Activated CD8-positive, alpha-beta memory T cell treated with anti-CD3 and anti-CD28 coated beads for 48 hours (primary cell): Measurements from ENCODE around the gene CEP57L1.
"Not testable (repeated sequence)": the region's sequence is repeated elsewhere in the genome, so short reads cannot be mapped to it uniquely, and the experiment has no call there.

Experiments used
- DNase-seq, 3 experiments: peaks; one replicate each; pipeline ENCODE4 v3.0.0-alpha.2; 2020; ENCODE audit warnings: low read depth in 2 of 3, low spot score in 2 of 3

CEP57L1 gene

GRCh38 chr6:109073344-109074132, 21.8 kb upstream of the CEP57L1 start:
- no peak for DNase-seq

GRCh38 chr6:109074133-109074415, 21.2 kb upstream of the CEP57L1 start:
- no peak for DNase-seq

- no peak for DNase-seq
These were observed 19.4 kb upstream of the CEP57L1 start for GRCh38 chr6:109075934-109076333.

GRCh38 chr6:109076377-109076776, 18.9 kb upstream of the CEP57L1 start:
- DNase-seq: no peak

- DNase-seq: no peak
These were observed 15.3 kb upstream of the CEP57L1 start for GRCh38 chr6:109079981-109080380.

- no peak for DNase-seq
These were observed 14.3 kb upstream of the CEP57L1 start for GRCh38 chr6:109081026-109081425.

GRCh38 chr6:109081516-109082187, 13.7 kb upstream of the CEP57L1 start:
- DNase-seq: no peak

GRCh38 chr6:109082188-109082577, 13.1 kb upstream of the CEP57L1 start:
- DNase-seq: no peak

- no peak for DNase-seq
These were observed 11.7 kb upstream of the CEP57L1 start for GRCh38 chr6:109083657-109084056.

- not testable (repeated sequence) for DNase-seq
These were observed 11.2 kb upstream of the CEP57L1 start for GRCh38 chr6:109084146-109084545.

GRCh38 chr6:109087661-109088264, 7.5 kb upstream of the CEP57L1 start:
- no peak for DNase-seq

- no peak for DNase-seq
These were observed 6.3 kb upstream of the CEP57L1 start for GRCh38 chr6:109088995-109089394.

GRCh38 chr6:109091314-109092024, 3.8 kb upstream of the CEP57L1 start:
- DNase-seq: no peak

GRCh38 chr6:109092074-109092473, 3.2 kb upstream of the CEP57L1 start:
- no peak for DNase-seq

GRCh38 chr6:109093732-109094415, 1.4 kb upstream of the CEP57L1 start:
- DNase-seq: no peak

GRCh38 chr6:109094416-109095035, 781 bp upstream of the CEP57L1 start, which contains the start of gene SESN1:
Gene SESN1, minus strand, starts transcription at chr6:109094846. Its CDS starts 773 bp downstream, at chr6:109094073.
- peak; percentile 63 to 70 (median 68) for DNase-seq

GRCh38 chr6:109095835-109096084, 453 bp downstream of the CEP57L1 start:
- no peak for DNase-seq

- DNase-seq: no peak
These were observed 901 bp downstream of the CEP57L1 start for GRCh38 chr6:109096208-109096607.

GRCh38 chr6:109097661-109098060, 2.4 kb downstream of the CEP57L1 start:
- DNase-seq: no peak

- DNase-seq: no peak
These were observed 7.5 kb downstream of the CEP57L1 start for GRCh38 chr6:109102762-109103161.

GRCh38 chr6:109103942-109104341, 8.6 kb downstream of the CEP57L1 start:
- DNase-seq: no peak
